ENCODE results near the gene ACOT7. TPM values are rescaled to one million over a fixed set of nuclear protein-coding genes. Genes with fewer than 3 reads are reported as not detected.
"Not testable (repeated sequence)": the region's sequence is repeated elsewhere in the genome, so short reads cannot be mapped to it uniquely, and the experiment has no call there.

The ACOT7 gene
- total RNA-seq, 5 donors from 2014 or later (not counting 1 experiment from before 2014, with no cell fraction given) = 6.1 to 9.3 (median 7.4) TPM

GRCh38 chr1:6395130-6395529 lies 1.6 kb upstream of the ACOT7 start:
- ChIA-PET POLR2A (interaction anchor here in 1 of 2 donors (0.7 kb wide), 1 partner anchor 159 kb away, joined by 5 read pairs; the partner anchor contains the start of gene ICMT), CTCF (interaction anchor here in 1 of 2 donors (0.7 to 1.8 kb wide), 2 partner anchors 37 to 188 kb away, joined by 3 to 5 read pairs; no protein-coding TSS in a partner anchor)
- Mint-ChIP-seq H3K4me3 (peak overlapping the region; percentile 39 to 82 (median 53)), H3K27ac (peak overlapping the region; percentile 71 to 74), H3K4me1 (peaks cover 21 to 24% (median 24%) of the 10 kb centered on the region in 3 donors)
- H3K9me3 Mint-ChIP-seq; H3K36me3 ChIP-seq (ENCODE audit: control insufficient read depth in 2 of 2, extremely low read depth in 1 of 2, insufficient read depth in 1 of 2, low read length in 1 of 2); H3K27ac ChIP-seq (ENCODE audit: low read length); H3K36me3 Mint-ChIP-seq; ATAC-seq (replicated peaks in 1 of 4); H3K4me3 ChIP-seq (ENCODE audit: control insufficient read depth in 1 of 2, extremely low read depth in 1 of 2, low read length in 1 of 2); DNase-seq; H3K27me3 ChIP-seq (replicated peaks in 1 of 2; ENCODE audit: control insufficient read depth in 2 of 2, extremely low read depth in 1 of 2, insufficient read depth in 2 of 2, low read length in 1 of 2); H3K27me3 Mint-ChIP-seq; H3K9me3 ChIP-seq: not testable (repeated sequence)
- H3K4me1 ChIP-seq (ENCODE audit: control insufficient read depth in 1 of 2, extremely low read depth in 1 of 2, insufficient read depth in 2 of 2, low read length in 2 of 2) = peaks cover 12 to 27% of the 10 kb centered on the region in 2 experiments
- WGBS (ENCODE audit: insufficient coverage) = 90% methylated on average over 2 of the region's 8 CpGs

- Histone ChIP-seq H3K4me3 (ENCODE audit: control insufficient read depth in 1 of 2, extremely low read depth in 1 of 2, low read length in 1 of 2) (peak overlapping the region in 1 of 2 donors; percentile 38), H3K27ac (ENCODE audit: low read length) (no peak overlapping the region), H3K9me3 (no peaks in the 10 kb centered on the region), H3K4me1 (ENCODE audit: control insufficient read depth in 1 of 2, extremely low read depth in 1 of 2, insufficient read depth in 2 of 2, low read length in 2 of 2) (peaks cover 12 to 27% of the 10 kb centered on the region in 2 experiments), H3K36me3 (ENCODE audit: control insufficient read depth in 2 of 2, extremely low read depth in 1 of 2, insufficient read depth in 1 of 2, low read length in 1 of 2) (no peaks in the 10 kb centered on the region), H3K27me3 (replicated peaks in 1 of 2; ENCODE audit: control insufficient read depth in 2 of 2, extremely low read depth in 1 of 2, insufficient read depth in 2 of 2, low read length in 1 of 2) (peaks cover 0 to 5% of the 10 kb centered on the region in 2 experiments)
- WGBS (ENCODE audit: insufficient coverage) = under 1% methylated on average over 83 of the region's 83 CpGs
- ATAC-seq (replicated peaks in 1 of 4) = no peak
- peaks cover 21 to 24% (median 24%) of the 10 kb centered on the region in 3 donors for H3K4me1 Mint-ChIP-seq
- no peaks in the 10 kb centered on the region for H3K27me3 Mint-ChIP-seq
- peak overlapping the region; percentile 68 to 76 for H3K27ac Mint-ChIP-seq
- ChIA-PET CTCF (interaction anchor here (0.6 to 1.2 kb wide), 5 partner anchors 34 to 397 kb away, joined by 3 to 9 read pairs (median 3); no protein-coding TSS in a partner anchor), POLR2A (interaction anchor here in 1 of 2 donors (0.6 kb wide), 1 partner anchor 25 kb away, joined by 3 read pairs; no protein-coding TSS in a partner anchor)
- H3K9me3 Mint-ChIP-seq = no peaks in the 10 kb centered on the region
- no peak for DNase-seq
- peak overlapping the region; percentile 77 to 86 (median 82) for H3K4me3 Mint-ChIP-seq
- H3K36me3 Mint-ChIP-seq = no peaks in the 10 kb centered on the region
These were observed 663 bp downstream of the ACOT7 start for GRCh38 chr1:6392809-6393399.

DNA sequence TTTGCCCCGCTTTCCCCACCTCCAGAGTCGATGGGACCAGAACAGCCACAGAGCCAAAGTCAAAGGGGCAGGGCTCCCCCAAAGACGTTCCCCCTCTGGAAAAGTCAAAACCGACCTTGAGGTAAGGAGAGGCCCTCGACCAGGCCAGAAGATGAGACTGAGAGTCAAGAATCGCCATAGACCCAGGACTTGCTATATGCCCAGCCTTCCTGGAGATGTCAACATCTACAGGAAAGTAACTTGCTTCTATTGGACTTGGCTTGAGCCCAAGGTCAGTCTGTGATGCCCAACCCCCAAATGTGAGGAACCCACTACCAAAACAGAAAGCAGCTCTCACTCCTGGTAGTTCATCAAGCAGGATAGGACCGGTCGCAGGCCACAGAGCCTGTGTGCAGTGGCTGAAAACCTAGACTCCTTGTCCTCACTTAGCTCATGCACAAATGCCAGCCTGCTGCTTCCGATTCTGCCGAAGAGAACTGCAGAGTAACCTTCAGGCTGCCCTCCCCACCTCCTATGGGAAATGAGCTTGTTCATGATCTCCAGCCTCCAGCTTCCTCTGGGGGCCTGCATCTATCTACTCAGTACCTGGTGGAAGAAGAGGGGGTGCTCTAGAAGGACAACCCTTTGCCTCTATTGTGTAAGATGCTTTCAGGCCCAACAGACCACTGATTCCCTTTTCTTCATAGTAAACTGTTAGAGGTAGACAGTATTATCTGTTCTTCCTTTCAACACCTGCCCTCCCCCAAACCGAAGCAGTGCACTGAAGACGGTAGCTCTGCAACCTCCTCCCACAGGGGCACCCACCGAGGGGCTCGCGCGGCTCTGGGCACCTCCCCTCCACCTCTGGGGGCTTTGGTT lies 1.4 kb downstream of the ACOT7 start:
- 44% methylated on average over 10 of the region's 16 CpGs for WGBS (ENCODE audit: insufficient coverage)
- ChIA-PET POLR2A (interaction anchor here in 1 of 2 donors (0.6 kb wide), 1 partner anchor 35 kb away, joined by 4 read pairs; no protein-coding TSS in a partner anchor), CTCF (interaction anchor here in 1 of 2 donors (1.0 to 1.2 kb wide), 2 partner anchors 33 to 44 kb away, joined by 3 read pairs; no protein-coding TSS in a partner anchor)
- Mint-ChIP-seq H3K27ac (peak overlapping the region in 1 of 2 donors; percentile 39), H3K27me3 (no peaks in the 10 kb centered on the region), H3K36me3 (no peaks in the 10 kb centered on the region), H3K9me3 (no peaks in the 10 kb centered on the region), H3K4me3 (peak overlapping the region; percentile 70 to 82 (median 70)), H3K4me1 (peaks cover 21 to 24% (median 24%) of the 10 kb centered on the region in 3 donors)
- no peaks in the 10 kb centered on the region for H3K36me3 ChIP-seq (ENCODE audit: control insufficient read depth in 2 of 2, extremely low read depth in 1 of 2, insufficient read depth in 1 of 2, low read length in 1 of 2)
- no peak overlapping the region for H3K27ac ChIP-seq (ENCODE audit: low read length)
- no peaks in the 10 kb centered on the region for H3K9me3 ChIP-seq
- peak overlapping the region in 1 of 2 donors; percentile 38 for H3K4me3 ChIP-seq (ENCODE audit: control insufficient read depth in 1 of 2, extremely low read depth in 1 of 2, low read length in 1 of 2)
- peak in 3 of 35 experiments; percentile 4 to 23 (median 12) for DNase-seq
- H3K27me3 ChIP-seq (replicated peaks in 1 of 2; ENCODE audit: control insufficient read depth in 2 of 2, extremely low read depth in 1 of 2, insufficient read depth in 2 of 2, low read length in 1 of 2) = peaks cover 0 to 5% of the 10 kb centered on the region in 2 experiments
- H3K4me1 ChIP-seq (ENCODE audit: control insufficient read depth in 1 of 2, extremely low read depth in 1 of 2, insufficient read depth in 2 of 2, low read length in 2 of 2) = peaks cover 12 to 27% of the 10 kb centered on the region in 2 experiments
- ATAC-seq (replicated peaks in 1 of 4) = no peak

GRCh38 chr1:6389971-6390370 lies 3.6 kb downstream of the ACOT7 start:
- peaks cover 0 to 5% of the 10 kb centered on the region in 2 experiments for H3K27me3 ChIP-seq (replicated peaks in 1 of 2; ENCODE audit: control insufficient read depth in 2 of 2, extremely low read depth in 1 of 2, insufficient read depth in 2 of 2, low read length in 1 of 2)
- H3K36me3 ChIP-seq (ENCODE audit: control insufficient read depth in 2 of 2, extremely low read depth in 1 of 2, insufficient read depth in 1 of 2, low read length in 1 of 2) = no peaks in the 10 kb centered on the region
- Mint-ChIP-seq H3K36me3 (no peaks in the 10 kb centered on the region), H3K4me1 (peaks cover 16 to 22% (median 20%) of the 10 kb centered on the region in 3 donors), H3K9me3 (no peaks in the 10 kb centered on the region), H3K4me3 (no peak overlapping the region), H3K27me3 (no peaks in the 10 kb centered on the region), H3K27ac (no peak overlapping the region)
- CTCF ChIA-PET = interaction anchor here in 1 of 2 donors (0.6 kb wide), 1 partner anchor 578 kb away, joined by 5 read pairs; no protein-coding TSS in a partner anchor
- ATAC-seq (replicated peaks in 1 of 4) (no peak), DNase-seq (no peak)
- peaks cover 12 to 26% of the 10 kb centered on the region in 2 experiments for H3K4me1 ChIP-seq (ENCODE audit: control insufficient read depth in 1 of 2, extremely low read depth in 1 of 2, insufficient read depth in 2 of 2, low read length in 2 of 2)
- no peaks in the 10 kb centered on the region for H3K9me3 ChIP-seq
- no peak overlapping the region for H3K27ac ChIP-seq (ENCODE audit: low read length)
- POLR2A ChIA-PET = interaction anchor here in 1 of 2 donors (0.6 kb wide), 1 partner anchor 393 kb away, joined by 3 read pairs; no protein-coding TSS in a partner anchor
- no peak overlapping the region for H3K4me3 ChIP-seq (ENCODE audit: control insufficient read depth in 1 of 2, extremely low read depth in 1 of 2, low read length in 1 of 2)
- 96% methylated on average over 5 of the region's 9 CpGs for WGBS (ENCODE audit: insufficient coverage)

- Histone ChIP-seq H3K9me3 (no peaks in the 10 kb centered on the region), H3K27ac (ENCODE audit: low read length) (no peak overlapping the region), H3K4me1 (ENCODE audit: control insufficient read depth in 1 of 2, extremely low read depth in 1 of 2, insufficient read depth in 2 of 2, low read length in 2 of 2) (peaks cover 0 to 3% of the 10 kb centered on the region in 2 experiments), H3K4me3 (ENCODE audit: control insufficient read depth in 1 of 2, extremely low read depth in 1 of 2, low read length in 1 of 2) (no peak overlapping the region), H3K36me3 (ENCODE audit: control insufficient read depth in 2 of 2, extremely low read depth in 1 of 2, insufficient read depth in 1 of 2, low read length in 1 of 2) (no peaks in the 10 kb centered on the region), H3K27me3 (replicated peaks in 1 of 2; ENCODE audit: control insufficient read depth in 2 of 2, extremely low read depth in 1 of 2, insufficient read depth in 2 of 2, low read length in 1 of 2) (no peaks in the 10 kb centered on the region)
- Mint-ChIP-seq H3K9me3 (no peaks in the 10 kb centered on the region), H3K27me3 (no peaks in the 10 kb centered on the region), H3K4me3 (no peak overlapping the region), H3K27ac (no peak overlapping the region), H3K36me3 (no peaks in the 10 kb centered on the region), H3K4me1 (peaks cover 0 to 2% (median 0%) of the 10 kb centered on the region in 3 donors)
- ChIA-PET POLR2A (interaction anchor here in 1 of 2 donors (0.6 kb wide), 1 partner anchor 77 kb away, joined by 3 read pairs; no protein-coding TSS in a partner anchor), CTCF (no interaction called here)
- ATAC-seq (replicated peaks in 1 of 4) = no peak
- 95% methylated on average over 3 of the region's 10 CpGs for WGBS (ENCODE audit: insufficient coverage)
- DNase-seq = no peak
These were observed 7.1 kb downstream of the ACOT7 start for GRCh38 chr1:6386371-6386949.

Data from T-cell (primary cell).